HG02885 (cell line): Measurements from ENCODE around the gene KLHL42.
"Not testable (repeated sequence)": the region's sequence is repeated elsewhere in the genome, so short reads cannot be mapped to it uniquely, and the experiment has no call there.

Experiments used
- ATAC-seq: cut with Tn5 transposase; IDR thresholded peaks from one replicate; pipeline ENCODE4 v1.9.1; 2021; ENCODE audit warnings: mild to moderate bottlenecking; ENCODE audit not compliant: unreplicated experiment, poor library complexity

KLHL42 gene

DNA sequence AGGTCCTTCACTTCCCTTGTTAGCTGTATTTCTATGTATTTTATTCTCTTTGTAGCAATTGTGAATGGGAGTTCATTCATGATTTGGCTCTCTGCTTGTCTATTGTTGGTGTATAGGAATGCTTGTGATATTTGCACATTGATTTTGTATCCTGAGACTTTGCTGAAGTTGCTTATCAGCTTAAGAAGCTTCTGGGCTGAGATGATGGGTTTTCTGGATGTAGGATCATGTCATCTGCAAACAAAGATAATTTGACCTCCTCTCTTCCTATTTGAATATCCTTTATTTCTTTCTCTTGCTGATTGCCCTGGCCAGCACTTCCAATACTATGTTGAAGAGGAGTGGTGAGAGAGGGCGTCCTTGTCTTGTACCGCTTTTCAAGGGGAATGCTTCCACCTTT, 67.3 kb downstream of the KLHL42 start:
- not testable (repeated sequence) for ATAC-seq

- no peak for ATAC-seq
Observed at GRCh38 chr12:27851311-27851710, 71.3 kb downstream of the KLHL42 start.

GRCh38 chr12:27852117-27852516, 72.1 kb downstream of the KLHL42 start:
- no peak for ATAC-seq
